HepG2 (cell line): ENCODE measurements around the gene SPAG9. TPM values are rescaled to one million over a fixed set of nuclear protein-coding genes. Genes with fewer than 3 reads are reported as not detected.

Experiments
- ATAD3A ChIP-seq: sonication (generic); formaldehyde crosslinking; IDR thresholded peaks from 2 replicates; pipeline ENCODE4 v1.4.0; 2020; ENCODE audit warnings: missing genetic modification reagents
- CREB1 ChIP-seq, 2 experiments: fragments of 450-650 bp in 1 of 2; IDR thresholded peaks; 2 replicates each; pipeline ENCODE4 v1.6.1; 2016 to 2017; ENCODE audit warnings: control low read depth in 1 of 2, mild to moderate bottlenecking in 1 of 2, missing compliant biosample characterization in 1 of 2, missing genetic modification characterization in 1 of 2
- DR1 ChIP-seq: sonication (generic); formaldehyde crosslinking; IDR thresholded peaks from 2 replicates; pipeline ENCODE4 v1.8.0; 2021; ENCODE audit warnings: mild to moderate bottlenecking, missing genetic modification reagents, inconsistent platforms
- GABPB1 ChIP-seq: IDR thresholded peaks from 2 replicates; pipeline ENCODE4 v1.6.1; 2016; ENCODE audit warnings: mild to moderate bottlenecking, missing genetic modification reagents, moderate library complexity, missing compliant biosample characterization
- GZF1 ChIP-seq: sonication (generic); formaldehyde crosslinking; IDR thresholded peaks from 2 replicates; pipeline ENCODE4 v1.5.1; 2020; ENCODE audit warnings: mild to moderate bottlenecking, missing genetic modification reagents
- KAT7 ChIP-seq: IDR thresholded peaks from 2 replicates; pipeline ENCODE4 v1.6.1; 2018; ENCODE audit warnings: borderline replicate concordance, missing compliant biosample characterization
- MED13 ChIP-seq: sonication (generic); formaldehyde crosslinking; IDR thresholded peaks from 2 replicates; pipeline ENCODE4 v1.5.0; 2020; ENCODE audit warnings: missing genetic modification reagents
- SAP130 ChIP-seq: IDR thresholded peaks from 2 replicates; pipeline ENCODE4 v1.6.1; 2016; ENCODE audit warnings: low read depth
- SIN3A ChIP-seq: IDR thresholded peaks from 2 replicates; pipeline ENCODE4 v1.6.1; 2011; ENCODE audit warnings: low read depth, mild to moderate bottlenecking, control low read depth, low read length, borderline replicate concordance
- STAG1 ChIP-seq: sonication (generic); formaldehyde crosslinking; IDR thresholded peaks from 2 replicates; pipeline ENCODE4 v1.4.0; 2020; ENCODE audit warnings: missing genetic modification reagents
- TAF15 ChIP-seq: fragments of 200-400 bp; formaldehyde crosslinking; IDR thresholded peaks from one replicate; pipeline ENCODE4 v1.6.1; 2018; ENCODE audit warnings: mild to moderate bottlenecking, low read depth, low read length; ENCODE audit not compliant: poor library complexity, severe bottlenecking
- ZBTB20 ChIP-seq: sonication (generic); formaldehyde crosslinking; IDR thresholded peaks from 2 replicates; pipeline ENCODE4 v1.8.1; 2023; ENCODE audit warnings: missing genetic modification reagents, low read depth, mild to moderate bottlenecking, borderline replicate concordance
- ZNF329 ChIP-seq: sonication (generic); formaldehyde crosslinking; IDR thresholded peaks from 2 replicates; pipeline ENCODE4 v1.9.0; 2021; ENCODE audit warnings: low read depth, mild to moderate bottlenecking, missing genetic modification reagents
- ZNF337 ChIP-seq: sonication (generic); formaldehyde crosslinking; IDR thresholded peaks from 2 replicates; pipeline ENCODE4 v1.5.1; 2020; ENCODE audit warnings: missing genetic modification reagents, low read depth, mild to moderate bottlenecking, borderline replicate concordance
- ZNF430 ChIP-seq: sonication (generic); formaldehyde crosslinking; IDR thresholded peaks from 2 replicates; pipeline ENCODE4 v1.9.0; 2021; ENCODE audit warnings: mild to moderate bottlenecking, missing genetic modification reagents
- ZNF572 ChIP-seq: sonication (generic); formaldehyde crosslinking; IDR thresholded peaks from 2 replicates; pipeline ENCODE4 v1.5.1; 2020; ENCODE audit warnings: mild to moderate bottlenecking, missing genetic modification reagents
- ZNF605 ChIP-seq: sonication (generic); formaldehyde crosslinking; IDR thresholded peaks from 2 replicates; pipeline ENCODE4 v1.8.0; 2022; ENCODE audit warnings: mild to moderate bottlenecking, missing genetic modification reagents
- ZNF790 ChIP-seq: sonication (generic); formaldehyde crosslinking; IDR thresholded peaks from 2 replicates; pipeline ENCODE4 v1.8.0; 2022; ENCODE audit warnings: missing genetic modification reagents, mild to moderate bottlenecking, borderline replicate concordance
- polyA plus RNA-seq, 8 experiments: library from polyadenylated mRNA; depleted of rRNA in 3 of 8; stranded (reverse) in 7 of 8; unstranded in 1 of 8; fragments of >200 nt; fragmentation: Illumina TruSeq in 4 of 8; extraction: Trizol in 4 of 8; gene quantifications; 2 replicates each; pipeline versions ENCODE4 v1.2.1 to v1.2.3, GENCODE V29; 2011 to 2016; ENCODE audit warnings: low read depth in 4 of 8, missing spikeins in 1 of 8, mixed read lengths in 1 of 8; ENCODE audit not compliant: insufficient read depth in 1 of 8
- total RNA-seq, 5 experiments: library from RNA; depleted of rRNA; stranded (reverse); fragments of >200 nt; fragmentation: Illumina TruSeq; extraction: Trizol; gene quantifications; 2 replicates each; pipeline ENCODE4 v1.2.3, GENCODE V29; 2016; ENCODE audit warnings: low read depth in 1 of 5
- TF ChIP-seq, protein P1 (sequence below): sonication (generic); formaldehyde crosslinking; IDR thresholded peaks from 2 replicates; pipeline ENCODE4 v1.4.0; 2020; ENCODE audit warnings: low read depth, mild to moderate bottlenecking, missing genetic modification reagents
- TF ChIP-seq, protein P2 (sequence below): sonication (generic); formaldehyde crosslinking; IDR thresholded peaks from 2 replicates; pipeline ENCODE4 v1.4.0; 2020; ENCODE audit warnings: missing genetic modification reagents
- TF ChIP-seq, protein P3 (sequence below): sonication (generic); formaldehyde crosslinking; conservative IDR thresholded peaks from 2 replicates; pipeline ENCODE4 v1.8.0; 2022; ENCODE audit warnings: low read depth, missing genetic modification reagents
- TF ChIP-seq, protein P4 (sequence below): sonication (generic); formaldehyde crosslinking; IDR thresholded peaks from 2 replicates; pipeline ENCODE4 v1.4.0; 2020; ENCODE audit warnings: missing genetic modification reagents, borderline replicate concordance

Gene SPAG9
- total and polyA plus RNA-seq, 2 of the 13 experiments (the other 11 are each of a cell fraction or from before 2014, with no cell fraction given): 43.2 to 78.6 TPM

DNA sequence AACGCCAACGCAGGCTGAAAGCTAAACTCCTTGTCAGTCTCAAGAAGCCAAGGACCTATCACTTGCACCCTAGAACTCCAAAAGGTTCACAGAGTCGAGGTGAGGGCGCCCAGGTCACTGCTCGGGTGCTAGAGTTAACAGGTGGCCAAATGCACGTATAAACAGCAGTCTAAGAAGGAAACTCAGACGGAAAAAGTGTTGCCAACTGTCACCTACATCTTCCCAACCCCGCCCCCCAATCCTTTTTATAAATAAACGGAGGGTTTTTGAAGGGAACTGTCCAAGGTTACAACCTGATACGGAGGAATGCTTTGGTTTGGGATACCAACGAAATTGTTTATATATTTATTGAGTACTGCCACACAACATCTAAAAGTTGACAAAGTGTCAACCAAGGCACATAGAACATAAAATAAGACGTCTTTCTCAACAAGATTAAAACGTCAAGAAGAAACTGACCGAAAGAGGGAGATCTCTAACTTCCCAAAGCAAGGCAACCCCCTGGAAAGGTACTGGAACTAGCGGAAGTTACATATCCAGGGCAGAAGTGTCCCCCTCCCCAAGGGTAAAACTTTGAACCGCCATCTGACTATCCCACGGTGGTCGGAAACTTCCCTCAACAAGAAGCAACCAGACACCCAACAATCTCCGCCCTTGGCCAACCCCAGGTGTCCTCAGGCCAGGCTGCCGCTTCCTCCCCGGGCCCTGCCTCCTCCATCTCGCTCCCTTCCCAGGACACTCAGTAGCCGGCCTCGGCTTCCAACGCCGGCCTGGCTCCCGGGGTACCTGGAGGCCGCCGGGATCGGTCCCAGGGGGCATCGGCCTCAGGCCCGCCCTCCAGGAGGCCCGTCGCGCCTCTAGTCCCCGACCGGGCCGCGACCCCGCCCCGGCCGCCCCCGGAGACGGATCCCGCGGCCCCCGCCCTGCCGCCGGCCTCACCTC, 982 bp downstream of the SPAG9 start (continued):
- TF ChIP-seq, protein P1, sequence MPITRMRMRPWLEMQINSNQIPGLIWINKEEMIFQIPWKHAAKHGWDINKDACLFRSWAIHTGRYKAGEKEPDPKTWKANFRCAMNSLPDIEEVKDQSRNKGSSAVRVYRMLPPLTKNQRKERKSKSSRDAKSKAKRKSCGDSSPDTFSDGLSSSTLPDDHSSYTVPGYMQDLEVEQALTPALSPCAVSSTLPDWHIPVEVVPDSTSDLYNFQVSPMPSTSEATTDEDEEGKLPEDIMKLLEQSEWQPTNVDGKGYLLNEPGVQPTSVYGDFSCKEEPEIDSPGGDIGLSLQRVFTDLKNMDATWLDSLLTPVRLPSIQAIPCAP (CRISPR knock-in tag): no peak
- TF ChIP-seq ZBTB20 (CRISPR knock-in tag): no peak
- TF ChIP-seq, protein P2, sequence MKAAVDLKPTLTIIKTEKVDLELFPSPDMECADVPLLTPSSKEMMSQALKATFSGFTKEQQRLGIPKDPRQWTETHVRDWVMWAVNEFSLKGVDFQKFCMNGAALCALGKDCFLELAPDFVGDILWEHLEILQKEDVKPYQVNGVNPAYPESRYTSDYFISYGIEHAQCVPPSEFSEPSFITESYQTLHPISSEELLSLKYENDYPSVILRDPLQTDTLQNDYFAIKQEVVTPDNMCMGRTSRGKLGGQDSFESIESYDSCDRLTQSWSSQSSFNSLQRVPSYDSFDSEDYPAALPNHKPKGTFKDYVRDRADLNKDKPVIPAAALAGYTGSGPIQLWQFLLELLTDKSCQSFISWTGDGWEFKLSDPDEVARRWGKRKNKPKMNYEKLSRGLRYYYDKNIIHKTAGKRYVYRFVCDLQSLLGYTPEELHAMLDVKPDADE: no peak
- TF ChIP-seq ZNF790 (CRISPR knock-in tag): peak; percentile 42; the same call in 1 of the 2 replicates
- TF ChIP-seq, protein P3, sequence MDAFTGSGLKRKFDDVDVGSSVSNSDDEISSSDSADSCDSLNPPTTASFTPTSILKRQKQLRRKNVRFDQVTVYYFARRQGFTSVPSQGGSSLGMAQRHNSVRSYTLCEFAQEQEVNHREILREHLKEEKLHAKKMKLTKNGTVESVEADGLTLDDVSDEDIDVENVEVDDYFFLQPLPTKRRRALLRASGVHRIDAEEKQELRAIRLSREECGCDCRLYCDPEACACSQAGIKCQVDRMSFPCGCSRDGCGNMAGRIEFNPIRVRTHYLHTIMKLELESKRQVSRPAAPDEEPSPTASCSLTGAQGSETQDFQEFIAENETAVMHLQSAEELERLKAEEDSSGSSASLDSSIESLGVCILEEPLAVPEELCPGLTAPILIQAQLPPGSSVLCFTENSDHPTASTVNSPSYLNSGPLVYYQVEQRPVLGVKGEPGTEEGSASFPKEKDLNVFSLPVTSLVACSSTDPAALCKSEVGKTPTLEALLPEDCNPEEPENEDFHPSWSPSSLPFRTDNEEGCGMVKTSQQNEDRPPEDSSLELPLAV (CRISPR knock-in tag): no peak
- no peak for TF ChIP-seq ZNF337 (CRISPR knock-in tag)
- TF ChIP-seq KAT7 (CRISPR knock-in tag): peak; percentile 72; the same call in 1 of the 2 replicates
- no peak for TF ChIP-seq TAF15
- TF ChIP-seq CREB1 (IDR thresholded peaks at IDR 0.05): no peak
- no peak for TF ChIP-seq CREB1 (CRISPR knock-in tag; IDR thresholded peaks at IDR 0.05)
- 0 out of 2 replicates have a peak, but pooled peaks have one; percentile 28 for TF ChIP-seq ZNF329 (CRISPR knock-in tag)
- TF ChIP-seq DR1 (CRISPR knock-in tag): no peak
- TF ChIP-seq GABPB1 (CRISPR knock-in tag): peak; percentile 59
- peak; percentile 40; the same call in 1 of the 2 replicates for TF ChIP-seq GZF1 (CRISPR knock-in tag)
- 0 out of 2 replicates have a peak, but pooled peaks have one; percentile 59 for TF ChIP-seq ZNF430 (CRISPR knock-in tag)
- TF ChIP-seq ZNF572 (CRISPR knock-in tag): no peak
- TF ChIP-seq ZNF605 (CRISPR knock-in tag): 0 out of 2 replicates have a peak, but pooled peaks have one; percentile 50
- TF ChIP-seq, protein P4, sequence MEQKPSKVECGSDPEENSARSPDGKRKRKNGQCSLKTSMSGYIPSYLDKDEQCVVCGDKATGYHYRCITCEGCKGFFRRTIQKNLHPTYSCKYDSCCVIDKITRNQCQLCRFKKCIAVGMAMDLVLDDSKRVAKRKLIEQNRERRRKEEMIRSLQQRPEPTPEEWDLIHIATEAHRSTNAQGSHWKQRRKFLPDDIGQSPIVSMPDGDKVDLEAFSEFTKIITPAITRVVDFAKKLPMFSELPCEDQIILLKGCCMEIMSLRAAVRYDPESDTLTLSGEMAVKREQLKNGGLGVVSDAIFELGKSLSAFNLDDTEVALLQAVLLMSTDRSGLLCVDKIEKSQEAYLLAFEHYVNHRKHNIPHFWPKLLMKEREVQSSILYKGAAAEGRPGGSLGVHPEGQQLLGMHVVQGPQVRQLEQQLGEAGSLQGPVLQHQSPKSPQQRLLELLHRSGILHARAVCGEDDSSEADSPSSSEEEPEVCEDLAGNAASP (CRISPR knock-in tag): no peak
- TF ChIP-seq MED13 (CRISPR knock-in tag): 0 out of 2 replicates have a peak, but pooled peaks have one; percentile 2
- TF ChIP-seq SIN3A: peak; percentile 90; the same call in 1 of the 2 replicates
- TF ChIP-seq SAP130: peak; percentile 37
- TF ChIP-seq ATAD3A: no peak
- peak; percentile 47 for TF ChIP-seq STAG1 (CRISPR knock-in tag)
